HTR-8/SVneo (cell line): ENCODE data around the gene TGFB1.
"Not testable (repeated sequence)": the region's sequence is repeated elsewhere in the genome, so short reads cannot be mapped to it uniquely, and the experiment has no call there.

ENCODE experiments used
- DNase-seq: peaks from one replicate; pipeline ENCODE4 v3.0.0; 2011; ENCODE audit warnings: low spot score, mixed read lengths; ENCODE audit not compliant: insufficient read length
- FAIRE-seq: peaks from 2 replicates; lab custom pipeline; 2011; peaks lifted over from hg19 to GRCh38; lab: Jason Lieb, UNC

TGFB1 gene

DNA sequence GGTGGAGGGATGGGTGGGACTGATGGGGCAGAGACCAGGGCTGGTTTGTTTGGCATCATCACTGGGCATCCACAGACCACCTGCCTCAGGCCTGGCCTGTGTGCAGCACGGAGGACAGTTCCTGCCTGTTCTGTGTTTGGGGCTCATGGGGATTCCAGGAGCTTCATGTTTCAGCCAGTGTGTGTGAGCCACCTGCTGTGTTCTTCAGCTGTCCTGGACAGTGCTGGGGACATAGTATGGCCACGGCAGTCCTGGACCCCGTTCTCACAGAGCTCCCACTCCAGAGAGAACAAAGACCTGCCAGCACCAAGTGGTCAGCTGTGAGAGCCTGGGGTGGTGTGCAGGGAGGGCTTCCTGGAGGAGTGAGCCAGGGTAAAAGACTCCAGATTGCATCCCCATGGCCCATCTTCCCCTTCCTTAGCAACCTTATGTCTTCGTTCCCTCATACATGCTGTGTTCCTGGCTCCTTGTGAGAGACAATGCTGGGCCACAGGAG, 45.7 kb downstream of the TGFB1 start:
- DNase-seq = no peak
- FAIRE-seq = no peak

DNA sequence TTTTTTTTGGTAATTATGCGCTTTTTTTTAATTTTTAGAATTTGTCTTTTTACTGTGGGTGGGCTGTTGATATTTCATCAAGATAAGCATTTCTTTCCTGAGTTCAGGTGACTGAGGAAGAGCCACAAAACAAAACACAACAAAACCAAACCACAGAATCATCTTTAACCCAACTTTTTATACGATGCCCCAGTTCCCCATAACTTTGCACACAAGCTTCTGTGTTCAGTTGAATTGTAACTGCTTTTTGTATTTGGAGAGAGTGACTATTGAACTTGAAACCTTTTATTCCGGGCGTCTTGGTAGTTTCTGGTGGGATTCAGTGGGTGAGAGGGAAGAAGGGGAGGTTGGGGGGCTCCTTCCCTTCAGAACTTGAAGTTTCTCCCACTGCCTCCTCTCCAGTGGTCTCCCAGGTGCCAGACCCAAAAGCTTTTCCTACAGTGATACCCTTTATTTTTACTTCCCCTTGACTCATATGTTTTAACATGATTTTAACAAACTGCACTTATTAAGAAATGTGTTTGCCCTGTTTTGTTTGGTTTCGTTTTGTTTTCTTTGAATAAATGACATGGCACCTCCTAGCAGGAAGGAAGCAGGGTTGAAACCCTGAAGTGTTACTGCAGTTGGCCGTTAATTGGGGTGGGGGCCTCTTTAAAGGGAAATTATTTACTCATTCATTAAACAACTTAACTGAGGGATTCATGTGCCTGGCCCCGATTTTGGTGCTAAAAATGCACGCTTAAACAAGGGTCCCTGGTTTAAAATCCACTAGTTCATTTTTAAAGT, 46.4 kb downstream of the TGFB1 start:
- no peak for DNase-seq
- FAIRE-seq = no peak

DNA sequence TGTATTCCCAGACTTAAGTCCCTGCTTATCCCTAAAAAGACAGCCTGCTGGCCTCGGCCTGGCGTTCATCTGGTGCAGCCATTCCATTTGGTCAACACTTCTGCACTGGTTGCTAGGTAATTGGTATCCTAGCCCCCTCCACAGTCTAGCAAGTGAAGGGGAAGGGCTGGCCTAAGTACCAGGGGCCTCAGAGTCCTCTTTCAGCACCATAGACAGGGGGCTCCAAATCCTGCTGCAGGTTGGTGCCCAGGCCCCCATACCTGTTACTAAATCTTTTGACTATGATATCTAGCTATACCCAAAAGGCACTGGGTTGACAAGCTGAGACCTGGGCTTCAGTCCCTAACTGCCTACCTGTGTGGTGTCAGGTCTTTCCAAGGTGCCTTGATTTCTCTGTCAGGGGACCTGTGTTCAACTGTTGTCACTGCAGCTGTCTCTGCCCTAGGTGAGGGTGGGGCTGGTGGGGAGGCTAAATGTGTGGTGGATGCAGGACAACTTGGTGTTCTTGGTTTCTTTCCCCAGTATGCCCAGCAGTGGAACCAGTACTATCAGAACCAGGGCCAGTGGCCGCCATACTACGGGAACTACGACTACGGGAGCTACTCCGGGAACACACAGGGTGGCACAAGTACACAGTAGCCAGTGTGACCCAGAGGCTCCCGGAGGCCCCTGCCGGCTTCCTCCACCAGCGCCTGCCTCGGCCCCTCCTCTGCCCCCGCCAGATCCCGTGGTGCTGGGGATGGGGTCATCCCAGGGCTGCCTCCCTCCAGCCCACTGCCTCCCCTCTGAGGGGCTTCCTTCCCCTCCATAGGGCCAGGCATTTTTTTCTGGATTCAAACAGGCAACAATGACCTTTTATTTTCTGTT, 47.6 kb downstream of the TGFB1 start:
- DNase-seq = no peak
- FAIRE-seq = no peak

DNA sequence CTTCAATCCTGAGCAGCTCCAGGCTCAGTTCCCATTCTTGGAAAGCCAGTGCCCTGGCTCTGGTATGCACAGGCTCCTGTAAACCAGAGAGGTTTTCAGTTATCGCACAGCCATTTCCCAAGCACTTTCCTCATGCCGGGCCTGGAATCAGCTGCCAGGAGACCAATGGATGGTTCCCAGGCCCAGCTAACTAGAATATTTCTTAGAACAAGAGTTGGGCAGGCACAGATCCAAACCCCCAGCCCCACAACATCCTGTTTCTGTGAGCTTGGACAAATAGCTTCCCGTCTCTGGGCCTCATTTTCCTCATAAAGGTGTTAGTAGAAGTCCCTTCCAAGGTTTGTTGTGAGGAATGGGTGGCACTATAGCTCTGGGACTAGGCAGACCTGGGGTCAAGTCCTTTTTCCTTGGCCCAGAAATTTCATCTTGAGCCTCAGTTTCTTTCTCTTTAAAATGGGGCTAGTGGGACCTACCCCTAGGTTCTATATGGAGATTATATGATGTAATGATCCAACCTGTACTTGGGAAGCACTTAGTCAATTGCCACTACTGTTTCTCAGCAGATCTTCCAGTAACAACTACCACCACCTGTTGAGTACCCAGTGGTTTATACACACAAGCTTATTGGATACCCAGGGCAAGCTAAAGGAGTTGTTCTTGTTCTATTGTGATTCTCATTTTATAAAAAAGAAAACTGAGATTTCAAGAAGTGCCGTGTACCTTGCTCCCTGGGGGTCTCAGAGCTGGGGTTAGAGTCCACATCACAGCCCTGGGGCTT, 48.8 kb downstream of the TGFB1 start:
- FAIRE-seq (no peak), DNase-seq (no peak)

DNA sequence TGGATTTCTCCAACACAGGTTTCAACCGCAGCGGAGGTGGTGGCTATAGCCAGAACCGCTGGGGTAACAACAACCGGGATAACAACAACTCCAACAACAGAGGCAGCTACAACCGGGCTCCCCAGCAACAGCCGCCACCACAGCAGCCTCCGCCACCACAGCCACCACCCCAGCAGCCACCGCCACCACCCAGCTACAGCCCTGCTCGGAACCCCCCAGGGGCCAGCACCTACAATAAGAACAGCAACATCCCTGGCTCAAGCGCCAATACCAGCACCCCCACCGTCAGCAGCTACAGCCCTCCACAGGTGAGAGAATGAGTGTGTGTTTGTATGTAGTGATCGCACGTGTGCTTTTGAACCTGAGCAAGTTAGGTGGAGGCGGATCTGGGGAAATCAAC, 49.8 kb downstream of the TGFB1 start:
- DNase-seq (no peak), FAIRE-seq (no peak)

DNA sequence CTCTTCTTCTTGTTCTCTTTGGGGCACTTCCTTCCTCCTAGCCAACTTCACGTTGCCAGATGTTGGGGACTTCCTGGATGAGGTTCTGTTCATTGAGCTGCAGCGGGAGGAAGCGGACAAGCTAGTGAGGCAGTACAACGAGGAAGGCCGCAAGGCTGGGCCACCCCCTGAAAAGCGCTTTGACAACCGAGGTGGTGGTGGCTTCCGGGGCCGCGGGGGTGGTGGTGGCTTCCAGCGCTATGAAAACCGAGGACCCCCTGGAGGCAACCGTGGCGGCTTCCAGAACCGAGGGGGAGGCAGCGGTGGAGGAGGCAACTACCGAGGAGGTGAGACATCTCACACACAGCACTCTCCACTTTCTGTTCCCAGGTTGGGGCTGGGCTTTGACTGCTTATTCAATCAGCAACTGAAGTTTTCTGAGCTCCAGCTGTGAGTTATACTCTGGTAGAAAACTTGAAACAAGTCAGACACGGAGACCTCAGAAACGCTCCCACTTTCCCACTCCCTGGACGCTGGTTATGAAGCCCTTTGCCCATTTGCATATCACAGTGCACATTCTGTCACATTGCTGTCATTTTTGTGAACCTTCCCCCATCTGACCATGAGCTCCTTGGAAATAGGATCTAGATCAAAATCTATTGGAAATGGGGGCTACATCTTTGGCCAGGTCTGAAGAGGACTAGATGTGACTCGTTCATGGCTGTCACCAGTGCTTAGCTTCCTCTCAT, 50.9 kb downstream of the TGFB1 start:
- FAIRE-seq = no peak
- no peak for DNase-seq

DNA sequence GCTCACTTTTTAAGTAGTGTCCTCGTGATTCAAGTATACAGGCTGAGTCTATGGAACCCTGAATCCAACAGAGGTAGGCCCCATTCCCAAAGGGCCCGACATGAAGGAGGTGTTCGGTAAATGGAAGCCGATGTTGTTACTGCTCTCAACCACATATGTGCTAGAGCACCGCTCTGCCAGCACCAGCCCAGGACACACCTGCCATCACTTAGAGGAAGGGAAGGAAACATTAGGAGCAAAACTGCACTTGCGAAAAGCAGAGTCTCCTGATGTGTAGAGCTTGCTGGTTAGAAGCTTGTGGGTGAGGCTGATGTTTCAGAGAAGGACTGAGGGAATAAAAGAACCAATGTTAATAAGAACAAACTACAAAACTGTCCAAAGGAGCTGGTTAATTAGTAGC, 53.2 kb downstream of the TGFB1 start:
- no peak for DNase-seq
- no peak for FAIRE-seq

DNA sequence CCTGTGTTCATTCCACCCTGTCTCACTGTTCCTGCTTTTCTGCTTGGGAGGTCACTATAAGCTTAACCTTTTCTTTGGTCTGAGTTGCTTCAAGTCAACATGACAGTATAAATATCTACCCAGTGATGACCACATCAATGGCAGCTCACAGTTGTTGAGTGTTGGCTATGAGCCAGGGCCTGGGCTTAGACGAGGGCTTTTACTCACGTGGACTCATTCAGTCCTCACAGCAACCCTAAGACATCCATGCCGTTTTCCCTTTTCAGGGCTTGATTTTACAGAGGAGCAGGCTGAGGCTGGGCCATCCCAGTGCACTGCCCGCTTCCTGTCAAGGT, 54.0 kb downstream of the TGFB1 start:
- FAIRE-seq = no peak
- no peak for DNase-seq

DNA sequence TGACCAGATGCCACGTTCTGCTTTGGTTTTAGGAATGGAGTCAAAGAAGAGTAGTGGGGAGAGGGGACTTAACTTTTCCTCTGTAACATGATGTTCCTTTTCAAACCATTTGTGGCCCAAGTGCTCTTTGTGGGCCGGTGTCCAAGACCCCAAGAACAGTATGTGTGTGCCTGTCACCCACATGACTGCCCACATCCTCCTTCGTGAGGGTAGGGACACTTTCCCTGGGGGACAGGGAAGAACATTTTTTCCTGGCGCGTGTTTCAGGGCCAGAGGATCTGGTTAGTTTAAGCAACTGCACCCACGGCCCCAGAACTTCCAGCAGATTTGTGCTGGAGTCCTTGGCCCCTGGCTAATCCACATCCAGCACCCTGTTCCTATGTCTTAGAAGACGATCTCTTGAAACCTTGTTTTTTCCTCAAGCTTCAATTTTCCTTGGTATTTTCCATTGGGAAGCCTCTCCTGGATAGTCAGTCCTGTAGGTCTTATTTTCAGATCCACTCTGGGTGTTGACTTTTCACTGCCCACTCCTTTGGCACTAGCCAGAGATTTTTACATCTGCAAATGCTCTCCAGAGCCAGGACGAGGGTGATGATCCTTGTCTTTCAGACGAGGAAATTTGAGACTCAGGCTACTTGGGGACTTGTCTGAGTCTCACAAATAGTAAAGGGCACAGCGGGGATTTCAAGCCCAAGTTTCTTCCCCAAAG, 54.5 kb downstream of the TGFB1 start:
- DNase-seq = no peak
- FAIRE-seq = no peak

DNA sequence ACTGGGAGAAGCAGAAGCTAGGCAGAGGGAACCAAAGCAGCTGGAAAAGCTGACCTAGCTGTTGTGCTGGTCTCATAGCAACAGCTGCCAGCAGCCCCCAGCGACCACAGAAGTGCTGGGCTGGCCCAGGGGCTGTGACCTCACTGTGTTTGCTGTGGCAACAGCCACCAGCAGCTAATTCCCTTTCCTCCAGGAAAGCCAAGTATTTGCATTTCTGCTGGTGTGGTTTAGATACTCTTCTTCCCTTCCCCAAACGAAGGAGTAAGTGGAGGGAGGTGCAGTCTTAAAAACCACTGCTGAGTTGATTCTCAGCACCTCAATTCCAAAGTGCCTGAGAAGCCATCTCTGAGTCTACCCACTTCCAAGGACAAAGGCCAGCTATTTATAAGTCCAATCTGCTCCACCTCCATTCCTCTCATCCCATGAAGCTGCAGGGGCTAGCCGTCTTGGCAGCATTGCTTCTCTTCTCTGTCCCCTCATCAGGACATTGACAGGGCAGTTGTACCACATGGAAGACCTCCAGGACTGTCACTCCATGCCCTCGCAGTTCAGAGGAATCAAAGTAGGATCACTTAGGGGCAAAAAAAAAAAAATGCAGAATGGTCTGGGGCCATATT, 55.3 kb downstream of the TGFB1 start:
- FAIRE-seq (no peak), DNase-seq (no peak)

DNA sequence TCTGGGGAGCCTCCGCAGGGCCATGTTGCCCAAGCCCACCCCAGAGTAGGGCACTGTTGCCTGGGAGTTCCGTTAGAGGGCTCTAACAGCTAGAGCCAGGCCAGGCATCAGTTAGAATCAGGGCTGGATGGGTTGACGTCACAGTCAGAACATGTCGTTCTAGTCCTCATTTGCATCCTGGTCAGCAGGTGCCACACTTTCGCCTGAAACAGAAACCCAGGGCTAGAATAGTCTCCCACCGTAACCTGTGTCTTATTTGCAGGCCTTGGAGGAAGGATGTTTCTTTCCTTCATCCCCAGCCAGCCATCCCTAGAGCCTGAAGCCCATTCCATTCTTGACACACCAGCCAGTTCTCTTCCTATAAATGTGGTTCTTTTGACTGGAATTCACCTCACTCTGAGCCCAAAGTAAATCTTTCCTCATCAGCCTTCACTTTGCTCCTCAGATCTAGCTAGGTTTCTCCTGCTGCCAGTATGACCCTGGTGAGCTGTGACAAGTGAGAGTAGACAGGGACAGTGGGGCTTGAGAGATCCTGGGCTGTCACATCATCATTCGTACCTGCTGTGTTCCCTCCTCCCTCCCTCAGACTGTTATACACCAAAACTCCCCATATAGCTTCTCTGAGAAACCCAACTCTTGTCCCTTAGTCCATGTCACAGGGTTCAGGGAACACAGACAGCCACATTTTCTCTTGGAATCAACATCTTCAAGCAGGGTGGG, 55.9 kb downstream of the TGFB1 start:
- FAIRE-seq (no peak), DNase-seq (no peak)

DNA sequence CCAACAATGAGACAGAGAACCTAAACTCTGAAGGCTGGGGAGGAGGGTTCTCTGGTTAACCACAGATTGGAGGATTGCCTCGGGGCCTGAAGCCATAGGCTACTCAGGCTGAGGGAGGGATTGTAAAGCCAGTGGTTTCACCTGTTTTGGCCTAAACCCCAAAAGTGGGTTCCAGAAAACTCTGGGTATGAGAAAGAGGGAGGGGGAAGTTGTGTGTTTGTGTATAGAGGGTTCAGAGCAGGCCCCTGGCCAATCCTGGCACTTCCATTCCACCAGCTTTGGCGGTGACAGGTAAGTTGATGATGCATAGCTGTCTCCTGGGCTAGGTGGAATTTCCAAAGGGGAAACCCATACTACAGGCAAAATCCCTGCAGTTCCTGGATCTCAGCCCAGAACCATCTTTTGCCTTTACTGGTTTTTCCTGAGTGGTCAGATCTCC, 57.3 kb downstream of the TGFB1 start:
- FAIRE-seq = no peak
- DNase-seq = no peak

DNA sequence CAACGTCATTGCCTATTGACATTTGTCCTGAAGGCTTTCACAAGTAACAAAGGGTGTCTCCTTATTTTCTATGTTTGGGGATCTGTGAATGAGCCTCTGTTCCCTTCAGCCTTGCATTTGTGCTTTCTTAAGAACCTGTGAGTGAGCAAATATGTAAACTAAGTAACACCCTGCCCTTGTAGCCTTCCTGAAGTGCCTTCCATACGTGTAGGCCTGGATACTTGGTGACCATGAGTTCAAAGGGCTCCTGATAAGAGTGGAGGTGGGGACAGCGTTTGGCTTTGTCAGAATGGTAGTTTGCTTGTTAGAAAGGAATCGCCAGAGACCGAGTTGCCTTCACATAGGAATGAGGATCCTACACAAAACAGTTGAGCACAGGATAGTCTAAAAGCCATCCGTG, 58.2 kb downstream of the TGFB1 start:
- no peak for DNase-seq
- FAIRE-seq = no peak

DNA sequence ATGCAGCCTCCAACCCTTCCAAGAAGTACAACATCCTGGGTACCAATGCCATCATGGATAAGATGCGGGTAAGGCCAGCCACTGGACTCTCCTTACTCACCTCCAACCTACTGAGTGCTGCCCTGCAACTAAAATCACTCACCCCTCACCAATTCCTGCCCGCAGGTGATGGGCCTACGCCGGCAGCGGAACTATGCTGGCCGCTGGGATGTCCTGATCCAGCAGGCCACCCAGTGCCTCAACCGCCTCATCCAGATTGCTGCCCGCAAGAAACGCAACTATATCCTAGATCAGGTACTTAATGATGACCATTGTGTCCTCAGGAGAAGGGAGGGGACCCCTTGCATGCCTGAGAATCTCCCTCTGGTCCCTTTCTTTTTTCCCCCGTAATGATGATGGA, 59.3 kb downstream of the TGFB1 start:
- no peak for FAIRE-seq
- DNase-seq = no peak

DNA sequence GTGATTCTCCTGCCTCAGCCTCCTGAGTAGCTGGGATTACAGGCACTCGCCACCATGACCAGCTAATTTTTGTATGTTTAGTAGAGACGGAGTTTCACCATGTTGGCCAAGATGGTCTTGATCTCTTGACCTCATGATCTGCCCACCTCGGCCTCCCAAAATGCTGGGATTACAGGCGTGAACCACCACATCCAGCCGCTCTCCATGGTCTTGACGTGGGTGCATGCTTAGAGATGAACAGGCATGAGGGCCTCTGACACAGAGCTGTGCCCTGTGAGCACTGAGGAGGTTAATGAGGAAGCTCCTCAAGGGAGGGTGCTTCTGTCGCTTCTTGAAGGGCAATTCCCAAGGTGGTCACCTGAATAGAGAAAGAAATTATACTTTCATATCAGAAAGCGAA, 63.9 kb downstream of the TGFB1 start:
- not testable (repeated sequence) for FAIRE-seq

DNA sequence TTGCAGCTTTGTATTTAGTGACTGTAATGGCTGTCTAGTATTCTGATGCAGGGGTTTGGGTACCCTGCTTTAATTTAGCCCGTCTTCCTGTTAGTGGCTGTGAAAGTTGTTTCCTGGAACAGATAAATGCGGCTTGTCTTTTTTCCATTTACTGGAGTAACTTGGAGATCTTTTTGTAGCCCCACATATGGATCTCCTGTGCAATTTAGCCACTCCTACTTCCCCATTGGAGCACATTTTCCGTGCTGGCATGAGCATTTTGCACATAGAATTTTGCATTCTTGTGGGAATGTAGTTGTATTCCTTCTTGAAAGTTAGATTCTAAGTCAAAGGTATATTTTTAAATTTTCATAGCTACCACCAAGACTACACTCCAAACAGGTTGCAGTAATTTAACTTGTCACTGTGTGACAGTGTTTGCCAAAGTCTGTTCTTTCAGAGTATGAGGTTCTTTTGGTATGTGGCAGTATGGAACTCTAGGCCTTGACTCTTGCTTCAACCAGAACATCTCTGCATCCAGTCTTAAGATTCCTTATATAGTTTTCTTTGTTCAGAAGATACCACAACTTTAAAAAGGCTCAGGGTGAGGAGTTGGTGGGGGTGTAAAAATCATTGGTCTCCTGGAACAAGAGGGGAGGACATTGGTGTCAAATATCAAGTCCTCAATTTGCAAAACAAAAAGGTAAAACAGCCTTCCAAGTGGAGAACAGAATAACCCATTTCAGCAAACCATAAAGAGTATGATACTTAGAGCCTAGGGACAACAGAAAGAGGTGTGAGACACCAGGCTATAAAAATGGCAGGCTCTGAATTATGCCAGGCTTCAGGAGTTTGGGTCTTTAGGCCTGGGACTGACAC, 64.8 kb downstream of the TGFB1 start:
- DNase-seq = no peak
- FAIRE-seq = no peak

More for the DNA sequence above, 63.9 kb downstream of the TGFB1 start:
- not testable (repeated sequence) for DNase-seq
